HepG2 (cell line): ENCODE results near the gene KLHL5. TPM values are rescaled to one million over a fixed set of nuclear protein-coding genes. Genes with fewer than 3 reads are reported as not detected.

ENCODE experiments used
- BRF2 ChIP-seq: sonication (generic); formaldehyde crosslinking; IDR thresholded peaks from 2 replicates; pipeline ENCODE4 v1.8.1; 2022; ENCODE audit warnings: mild to moderate bottlenecking, missing genetic modification reagents
- CCDC6 ChIP-seq: sonication (generic); formaldehyde crosslinking; IDR thresholded peaks from 2 replicates; pipeline ENCODE4 v1.8.1; 2022; ENCODE audit warnings: mild to moderate bottlenecking, missing genetic modification reagents, moderate library complexity
- ERF ChIP-seq: IDR thresholded peaks from 2 replicates; pipeline ENCODE4 v1.6.1; 2018; ENCODE audit warnings: missing biosample characterization, missing genetic modification reagents
- HDAC2 ChIP-seq: sonication (generic); formaldehyde crosslinking; IDR thresholded peaks from 2 replicates; pipeline ENCODE4 v1.4.0; 2020; ENCODE audit warnings: missing genetic modification reagents
- KDM1A ChIP-seq: IDR thresholded peaks from 2 replicates; pipeline ENCODE4 v1.6.1; 2016; ENCODE audit warnings: missing compliant biosample characterization
- KLF16 ChIP-seq, 2 experiments: sonication (generic) in 1 of 2; formaldehyde crosslinking in 1 of 2; IDR thresholded peaks; 2 replicates each; pipeline versions ENCODE4 v1.6.1 to v1.8.0; 2016 to 2023; ENCODE audit warnings: missing genetic modification reagents in 2 of 2, missing compliant biosample characterization in 1 of 2
- NAIF1 ChIP-seq: sonication (generic); formaldehyde crosslinking; IDR thresholded peaks from 2 replicates; pipeline ENCODE4 v1.5.0; 2020; ENCODE audit warnings: mild to moderate bottlenecking, missing genetic modification reagents, borderline replicate concordance
- RBM22 ChIP-seq: fragments of 200-400 bp; formaldehyde crosslinking; optimal IDR thresholded peaks from 2 replicates; pipeline ENCODE3; 2017; ENCODE audit warnings: mild to moderate bottlenecking, low read length, moderate library complexity
- SNRNP70 ChIP-seq: fragments of 200-400 bp; formaldehyde crosslinking; IDR thresholded peaks from 2 replicates; pipeline ENCODE4 v1.6.1; 2017; ENCODE audit warnings: mild to moderate bottlenecking, low read depth, low read length, moderate library complexity
- SOX5 ChIP-seq: IDR thresholded peaks from 2 replicates; pipeline ENCODE4 v1.6.1; 2016; ENCODE audit warnings: borderline replicate concordance
- TERF1 ChIP-seq: sonication (generic); formaldehyde crosslinking; IDR thresholded peaks from 2 replicates; pipeline ENCODE4 v1.8.0; 2022; ENCODE audit warnings: mild to moderate bottlenecking, missing genetic modification reagents, moderate library complexity
- THAP7 ChIP-seq: sonication (generic); formaldehyde crosslinking; IDR thresholded peaks from 2 replicates; pipeline ENCODE4 v1.8.1; 2023; ENCODE audit warnings: mild to moderate bottlenecking, missing genetic modification reagents
- ZNF143 ChIP-seq: sonication (generic); formaldehyde crosslinking; IDR thresholded peaks from 2 replicates; pipeline ENCODE4 v1.4.0; 2020; ENCODE audit warnings: missing genetic modification reagents
- ZNF230 ChIP-seq: sonication (generic); formaldehyde crosslinking; IDR thresholded peaks from 2 replicates; pipeline ENCODE4 v1.4.0; 2020; ENCODE audit warnings: mild to moderate bottlenecking, missing genetic modification reagents
- ZNF263 ChIP-seq: sonication (generic); formaldehyde crosslinking; IDR thresholded peaks from 2 replicates; pipeline ENCODE4 v1.4.0; 2020; ENCODE audit warnings: missing genetic modification reagents
- ZNF3 ChIP-seq: IDR thresholded peaks from 2 replicates; pipeline ENCODE4 v1.7.0; 2017; ENCODE audit warnings: inconsistent platforms
- ZNF44 ChIP-seq: sonication (generic); formaldehyde crosslinking; IDR thresholded peaks from 2 replicates; pipeline ENCODE4 v1.5.1; 2020; ENCODE audit warnings: mild to moderate bottlenecking, missing genetic modification reagents
- ZNF549 ChIP-seq: sonication (generic); formaldehyde crosslinking; IDR thresholded peaks from 2 replicates; pipeline ENCODE4 v1.5.0; 2020; ENCODE audit warnings: missing genetic modification reagents
- ZNF777 ChIP-seq: sonication (generic); formaldehyde crosslinking; IDR thresholded peaks from 2 replicates; pipeline ENCODE4 v1.4.0; 2020; ENCODE audit warnings: missing genetic modification reagents
- polyA plus RNA-seq, 8 experiments: library from polyadenylated mRNA; depleted of rRNA in 3 of 8; stranded (reverse) in 7 of 8; unstranded in 1 of 8; fragments of >200 nt; fragmentation: Illumina TruSeq in 4 of 8; extraction: Trizol in 4 of 8; gene quantifications; 2 replicates each; pipeline versions ENCODE4 v1.2.1 to v1.2.3, GENCODE V29; 2011 to 2016; ENCODE audit warnings: low read depth in 4 of 8, missing spikeins in 1 of 8, mixed read lengths in 1 of 8; ENCODE audit not compliant: insufficient read depth in 1 of 8
- total RNA-seq, 5 experiments: library from RNA; depleted of rRNA; stranded (reverse); fragments of >200 nt; fragmentation: Illumina TruSeq; extraction: Trizol; gene quantifications; 2 replicates each; pipeline ENCODE4 v1.2.3, GENCODE V29; 2016; ENCODE audit warnings: low read depth in 1 of 5
- TF ChIP-seq, protein P1 (sequence below): sonication (generic); formaldehyde crosslinking; IDR thresholded peaks from 2 replicates; pipeline ENCODE4 v1.5.0; 2020; ENCODE audit warnings: missing genetic modification reagents
- TF ChIP-seq, protein P2 (sequence below): IDR thresholded peaks from 2 replicates; pipeline ENCODE4 v1.6.1; 2018; ENCODE audit warnings: missing genetic modification reagents, mild to moderate bottlenecking, missing compliant biosample characterization
- TF ChIP-seq, protein P3 (sequence below): IDR thresholded peaks from 2 replicates; pipeline ENCODE4 v1.6.1; 2016; ENCODE audit warnings: missing biosample characterization, missing genetic modification reagents, low read depth
- TF ChIP-seq, protein P4 (sequence below): sonication (generic); formaldehyde crosslinking; IDR thresholded peaks from 2 replicates; pipeline ENCODE4 v1.9.0; 2022; ENCODE audit warnings: low read depth, missing genetic modification reagents

The KLHL5 gene
- total and polyA plus RNA-seq, 2 of the 13 experiments (the other 11 are each of a cell fraction or from before 2014, with no cell fraction given) = 36.2 to 38.7 TPM

DNA sequence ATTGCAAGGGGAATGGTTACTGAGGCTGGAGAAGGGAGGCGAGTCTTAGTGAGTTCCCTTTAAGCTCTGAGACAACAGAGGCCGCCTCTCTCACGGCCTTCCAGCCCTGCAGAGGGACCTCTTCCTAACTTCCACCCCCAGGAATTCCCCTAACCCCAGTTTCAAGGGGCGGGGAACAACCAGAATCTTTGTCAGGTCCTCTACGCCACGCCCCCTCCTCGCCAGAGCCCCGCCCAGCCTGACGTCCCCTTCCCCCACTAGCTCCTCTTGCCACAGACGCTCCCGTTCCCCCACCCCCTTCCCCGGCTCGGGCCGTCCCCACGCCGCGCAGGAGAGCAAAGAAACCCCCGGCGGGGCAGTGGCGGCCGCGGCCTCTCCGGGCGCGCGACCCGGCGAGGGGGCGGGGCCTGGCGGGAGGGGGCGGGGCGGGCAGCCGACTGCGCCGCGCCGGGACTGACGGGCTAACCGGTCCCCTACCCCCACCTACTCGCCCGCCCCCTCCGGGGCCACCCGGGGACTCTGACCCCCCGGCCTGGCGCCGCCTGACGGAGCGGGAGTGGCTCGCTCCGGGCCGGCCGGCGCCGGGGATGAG, 17.6 kb upstream of the KLHL5 start (continued):
- TF ChIP-seq, protein P1, sequence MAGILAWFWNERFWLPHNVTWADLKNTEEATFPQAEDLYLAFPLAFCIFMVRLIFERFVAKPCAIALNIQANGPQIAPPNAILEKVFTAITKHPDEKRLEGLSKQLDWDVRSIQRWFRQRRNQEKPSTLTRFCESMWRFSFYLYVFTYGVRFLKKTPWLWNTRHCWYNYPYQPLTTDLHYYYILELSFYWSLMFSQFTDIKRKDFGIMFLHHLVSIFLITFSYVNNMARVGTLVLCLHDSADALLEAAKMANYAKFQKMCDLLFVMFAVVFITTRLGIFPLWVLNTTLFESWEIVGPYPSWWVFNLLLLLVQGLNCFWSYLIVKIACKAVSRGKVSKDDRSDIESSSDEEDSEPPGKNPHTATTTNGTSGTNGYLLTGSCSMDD (CRISPR knock-in tag) = no peak
- TF ChIP-seq ZNF3 (no peak), CCDC6 (CRISPR knock-in tag) (no peak), ZNF263 (CRISPR knock-in tag) (no peak), KDM1A (CRISPR knock-in tag) (no peak; the same call in 1 of the 2 replicates), THAP7 (CRISPR knock-in tag) (no peak), ZNF777 (no peak; the same call in 1 of the 2 replicates), ZNF230 (CRISPR knock-in tag) (no peak), HDAC2 (peak; percentile 13; the same call in 1 of the 2 replicates), TERF1 (CRISPR knock-in tag) (no peak), ERF (CRISPR knock-in tag) (no peak; the same call in 1 of the 2 replicates), SNRNP70 (no peak), NAIF1 (no peak), KLF16 (CRISPR knock-in tag; IDR thresholded peaks at IDR 0.05) (no peak), ZNF143 (no peak), RBM22 (no peak), SOX5 (CRISPR knock-in tag) (0 out of 2 replicates have a peak, but pooled peaks have one; percentile 10), ZNF549 (CRISPR knock-in tag) (no peak), BRF2 (CRISPR knock-in tag) (no peak), ZNF44 (no peak)
- TF ChIP-seq, protein P2, sequence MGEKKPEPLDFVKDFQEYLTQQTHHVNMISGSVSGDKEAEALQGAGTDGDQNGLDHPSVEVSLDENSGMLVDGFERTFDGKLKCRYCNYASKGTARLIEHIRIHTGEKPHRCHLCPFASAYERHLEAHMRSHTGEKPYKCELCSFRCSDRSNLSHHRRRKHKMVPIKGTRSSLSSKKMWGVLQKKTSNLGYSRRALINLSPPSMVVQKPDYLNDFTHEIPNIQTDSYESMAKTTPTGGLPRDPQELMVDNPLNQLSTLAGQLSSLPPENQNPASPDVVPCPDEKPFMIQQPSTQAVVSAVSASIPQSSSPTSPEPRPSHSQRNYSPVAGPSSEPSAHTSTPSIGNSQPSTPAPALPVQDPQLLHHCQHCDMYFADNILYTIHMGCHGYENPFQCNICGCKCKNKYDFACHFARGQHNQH (CRISPR knock-in tag) = peak; percentile 42; the same call in 1 of the 2 replicates
- TF ChIP-seq, protein P3, sequence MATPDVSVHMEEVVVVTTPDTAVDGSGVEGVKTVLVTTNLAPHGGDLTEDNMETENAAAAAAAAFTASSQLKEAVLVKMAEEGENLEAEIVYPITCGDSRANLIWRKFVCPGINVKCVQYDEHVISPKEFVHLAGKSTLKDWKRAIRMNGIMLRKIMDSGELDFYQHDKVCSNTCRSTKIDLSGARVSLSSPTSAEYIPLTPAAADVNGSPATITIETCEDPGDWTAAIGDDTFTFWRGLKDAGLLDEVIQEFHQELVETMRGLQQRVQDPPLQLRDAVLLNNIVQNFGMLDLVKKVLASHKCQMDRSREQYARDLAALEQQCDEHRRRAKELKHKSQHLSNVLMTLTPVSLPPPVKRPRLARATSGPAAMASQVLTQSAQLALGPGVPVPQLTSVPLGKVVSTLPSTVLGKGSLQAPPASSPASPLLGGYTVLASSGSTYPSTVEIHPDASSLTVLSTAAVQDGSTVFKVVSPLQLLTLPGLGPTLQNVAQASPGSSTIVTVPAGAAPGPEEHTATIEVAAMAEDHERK = no peak
- TF ChIP-seq, protein P4, sequence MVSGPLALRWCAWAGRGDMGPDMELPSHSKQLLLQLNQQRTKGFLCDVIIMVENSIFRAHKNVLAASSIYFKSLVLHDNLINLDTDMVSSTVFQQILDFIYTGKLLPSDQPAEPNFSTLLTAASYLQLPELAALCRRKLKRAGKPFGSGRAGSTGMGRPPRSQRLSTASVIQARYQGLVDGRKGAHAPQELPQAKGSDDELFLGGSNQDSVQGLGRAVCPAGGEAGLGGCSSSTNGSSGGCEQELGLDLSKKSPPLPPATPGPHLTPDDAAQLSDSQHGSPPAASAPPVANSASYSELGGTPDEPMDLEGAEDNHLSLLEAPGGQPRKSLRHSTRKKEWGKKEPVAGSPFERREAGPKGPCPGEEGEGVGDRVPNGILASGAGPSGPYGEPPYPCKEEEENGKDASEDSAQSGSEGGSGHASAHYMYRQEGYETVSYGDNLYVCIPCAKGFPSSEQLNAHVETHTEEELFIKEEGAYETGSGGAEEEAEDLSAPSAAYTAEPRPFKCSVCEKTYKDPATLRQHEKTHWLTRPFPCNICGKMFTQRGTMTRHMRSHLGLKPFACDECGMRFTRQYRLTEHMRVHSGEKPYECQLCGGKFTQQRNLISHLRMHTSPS = no peak
